Sigmoid colon (tissue), 4 donors: ENCODE data around the gene MYH7B.

ENCODE experiments used
- CTCF ChIP-seq, 4 experiments: fragments of 450-650 bp in 3 of 4; fragments of 200-600 bp in 1 of 4; IDR thresholded peaks; one replicate each; pipeline ENCODE4 v1.5.1; 2016 to 2019; ENCODE audit warnings: antibody characterized with exemption in 4 of 4, mild to moderate bottlenecking in 3 of 4, moderate library complexity in 2 of 4
- EP300 ChIP-seq, 4 donors: sonication (generic); formaldehyde crosslinking; IDR thresholded peaks; one replicate each; pipeline ENCODE4 v1.6.1; 2017; ENCODE audit warnings: antibody characterized with exemption in 4 of 4
- POLR2A ChIP-seq, 2 donors: fragments of 450-650 bp; IDR thresholded peaks; one replicate each; pipeline ENCODE4 v1.6.1; 2016; ENCODE audit warnings: antibody characterized with exemption in 2 of 2, mild to moderate bottlenecking in 2 of 2, moderate library complexity in 2 of 2

GRCh38 chr20:34993941-34994508 lies 38.4 kb downstream of the MYH7B start:
- TF ChIP-seq CTCF (IDR thresholded peaks at IDR 0.05) = no peak
- no peak for TF ChIP-seq POLR2A (IDR thresholded peaks at IDR 0.05)
- no peak for TF ChIP-seq EP300 (IDR thresholded peaks at IDR 0.05)
